Bronchial epithelial cell (primary cell): ENCODE measurements around the gene ANKRD22. TPM values are rescaled to one million over a fixed set of nuclear protein-coding genes. Genes with fewer than 3 reads are reported as not detected.

ENCODE experiments used
- DNase-seq: peaks from one replicate; pipeline ENCODE4 v3.0.0-alpha.2; 2010; ENCODE audit warnings: low read depth
- FAIRE-seq: peaks from 2 replicates; lab custom pipeline; 2011; peaks lifted over from hg19 to GRCh38; lab: Jason Lieb, UNC
- H3K27me3 ChIP-seq: 2 replicates; pipeline ENCODE4 v1.5.1; 2011; ENCODE audit warnings: low read length; ENCODE audit not compliant: control insufficient read depth, insufficient read depth
- H3K36me3 ChIP-seq: 2 replicates; pipeline ENCODE4 v1.5.1; 2011; ENCODE audit warnings: low read length; ENCODE audit not compliant: control insufficient read depth, insufficient read depth
- H3K4me3 ChIP-seq: 2 replicates; pipeline ENCODE4 v1.5.1; 2011; ENCODE audit warnings: mild to moderate bottlenecking, low read depth, low read length, control low read depth
- CTCF ChIP-seq: IDR thresholded peaks from 2 replicates; pipeline ENCODE4 v1.5.1; 2011; ENCODE audit warnings: mild to moderate bottlenecking, moderate library complexity, low read length, control low read depth, inconsistent platforms; ENCODE audit not compliant: insufficient read depth, severe bottlenecking
- total RNA-seq: library from RNA; depleted of rRNA; stranded (reverse); fragments of >200 nt; gene quantifications from 2 replicates; pipeline ENCODE4 v1.2.1, GENCODE V29; 2014

The ANKRD22 gene
- total RNA-seq, 1 donor from 2014 or later = 5.3 TPM

GRCh38 chr10:88880282-88881076, 28.8 kb upstream of the ANKRD22 start:
- Histone ChIP-seq H3K27me3 (no peaks in the 10 kb centered on the region), H3K4me3 (peak overlapping the region; percentile 95), H3K36me3 (no peaks in the 10 kb centered on the region)
- FAIRE-seq = no peak
- DNase-seq = peak; percentile 50
- peak; percentile 54 for TF ChIP-seq CTCF

GRCh38 chr10:88879534-88880281, 28.1 kb upstream of the ANKRD22 start, which contains the start of gene STAMBPL1:
STAMBPL1 (plus strand) TSS chr10:88880245; CDS start chr10:88901709, 21,464 bp downstream.
- H3K4me3 ChIP-seq = peak within 1 kb of the TSS; percentile 95
- TF ChIP-seq CTCF = no peak
- DNase-seq (no peak), FAIRE-seq (no peak)
- H3K36me3 ChIP-seq = no peaks in the 10 kb centered on the region
- no peaks in the 10 kb centered on the region for H3K27me3 ChIP-seq

GRCh38 chr10:88877298-88877697, 25.7 kb upstream of the ANKRD22 start:
- no peak overlapping the region for H3K4me3 ChIP-seq
- DNase-seq = no peak
- FAIRE-seq = peak; percentile 55
- TF ChIP-seq CTCF = no peak
- no peaks in the 10 kb centered on the region for H3K36me3 ChIP-seq
- H3K27me3 ChIP-seq = no peaks in the 10 kb centered on the region

- no peaks in the 10 kb centered on the region for H3K36me3 ChIP-seq
- no peak for TF ChIP-seq CTCF
- FAIRE-seq (no peak), DNase-seq (no peak)
- H3K27me3 ChIP-seq = no peaks in the 10 kb centered on the region
- no peak overlapping the region for H3K4me3 ChIP-seq
Observed at GRCh38 chr10:88875081-88875480, 23.4 kb upstream of the ANKRD22 start.

- H3K36me3 ChIP-seq = no peaks in the 10 kb centered on the region
- no peak for TF ChIP-seq CTCF
- no peak overlapping the region for H3K4me3 ChIP-seq
- DNase-seq (no peak), FAIRE-seq (no peak)
- H3K27me3 ChIP-seq = no peaks in the 10 kb centered on the region
Observed at GRCh38 chr10:88874281-88874680, 22.6 kb upstream of the ANKRD22 start.
